NCI-H146 treated with DMSO at 0.1 percent for 48 hours (cell line): Measurements from ENCODE around the gene NEK4.

ENCODE experiments used
- DNase-seq: peaks from one replicate; lab custom pipeline; 2025; ENCODE audit not compliant: unreplicated experiment; lab: John Stamatoyannopoulos, UW

Gene NEK4

GRCh38 chr3:52793702-52794611, 23.2 kb upstream of the NEK4 start:
- DNase-seq, result no peak

- DNase-seq, result no peak
Measured at GRCh38 chr3:52792961-52793695, 22.4 kb upstream of the NEK4 start.

GRCh38 chr3:52792413-52792812, 21.7 kb upstream of the NEK4 start:
- DNase-seq, result no peak

GRCh38 chr3:52791928-52792327, 21.2 kb upstream of the NEK4 start:
- DNase-seq, result no peak

GRCh38 chr3:52791366-52791765, 20.6 kb upstream of the NEK4 start:
- DNase-seq, result no peak

GRCh38 chr3:52790741-52791140, 20.0 kb upstream of the NEK4 start:
- DNase-seq, result no peak

GRCh38 chr3:52790337-52790736, 19.6 kb upstream of the NEK4 start:
- DNase-seq, result no peak

- no peak for DNase-seq
Measured at GRCh38 chr3:52789746-52790040, 19.0 kb upstream of the NEK4 start.

- DNase-seq, result no peak
Measured at GRCh38 chr3:52788890-52789745, 18.4 kb upstream of the NEK4 start.

GRCh38 chr3:52787672-52788625, 17.2 kb upstream of the NEK4 start:
- no peak for DNase-seq

GRCh38 chr3:52787246-52787645, 16.5 kb upstream of the NEK4 start:
- DNase-seq, result no peak

- no peak for DNase-seq
Measured at GRCh38 chr3:52786330-52787215, 15.8 kb upstream of the NEK4 start.

GRCh38 chr3:52784931-52785590, 14.3 kb upstream of the NEK4 start:
- no peak for DNase-seq

- no peak for DNase-seq
Measured at GRCh38 chr3:52784021-52784621, 13.4 kb upstream of the NEK4 start.

- no peak for DNase-seq
Measured at GRCh38 chr3:52783211-52783555, 12.4 kb upstream of the NEK4 start.

GRCh38 chr3:52782412-52783210, 11.9 kb upstream of the NEK4 start:
- DNase-seq, result no peak

GRCh38 chr3:52781741-52782140, 11.0 kb upstream of the NEK4 start:
- no peak for DNase-seq
